Endothelial cell of umbilical vein (primary cell): ENCODE data around the gene PUS10. TPM values are rescaled to one million over a fixed set of nuclear protein-coding genes. Genes with fewer than 3 reads are reported as not detected.

Experiments
- BruUV-seq: library from RNA; stranded (reverse); fragments of 400-500 nt; replicated peaks from 2 replicates; lab custom pipeline; 2021; lab: Mats Ljungman, UMichigan
- CTCF ChIA-PET: fragments of 300-600, 350-600 bp; sonication (Branson Sonifier 250); formaldehyde crosslinking; loops from one replicate; lab custom pipeline; 2021; ENCODE audit warnings: antibody characterized with exemption, inconsistent platforms; lab: Charles Lee
- POLR2A ChIA-PET: fragments of 300-600, 350-600 bp; sonication (Branson Sonifier 250); formaldehyde crosslinking; loops from one replicate; lab custom pipeline; 2021; ENCODE audit warnings: antibody characterized with exemption, inconsistent platforms; lab: Charles Lee
- DNase-seq: peaks from one replicate; pipeline ENCODE4 v3.0.0-alpha.2; 2011; ENCODE audit warnings: low read depth, low spot score
- FAIRE-seq: peaks from 2 replicates; lab custom pipeline; 2011; peaks lifted over from hg19 to GRCh38; lab: Jason Lieb, UNC
- H2AFZ ChIP-seq: 2 replicates; pipeline ENCODE4 v1.6.0; 2012; ENCODE audit warnings: low read depth, low read length, control low read depth, inconsistent platforms
- H3K27ac ChIP-seq: 2 replicates; pipeline ENCODE4 v1.5.1; 2011; ENCODE audit warnings: low read depth, mild to moderate bottlenecking, control low read depth, low read length, moderate library complexity; ENCODE audit not compliant: insufficient read depth
- H3K27me3 ChIP-seq, 2 experiments: 2 replicates each; pipeline versions ENCODE4 v1.6.0 to v1.6.1; 2011; ENCODE audit warnings: low read length in 2 of 2, mixed read lengths in 1 of 2; ENCODE audit not compliant: control insufficient read depth in 2 of 2, insufficient read depth in 2 of 2
- H3K36me3 ChIP-seq, 2 experiments: 2 replicates in 1 of 2; 3 replicates in 1 of 2; pipeline ENCODE4 v1.5.1; 2011; ENCODE audit warnings: low read length in 2 of 2, mild to moderate bottlenecking in 1 of 2, moderate library complexity in 1 of 2; ENCODE audit not compliant: control insufficient read depth in 2 of 2, insufficient read depth in 2 of 2; ENCODE audit errors: extremely low read depth in 1 of 2
- H3K4me1 ChIP-seq: 3 replicates; pipeline ENCODE4 v1.5.1; 2011; ENCODE audit warnings: mild to moderate bottlenecking, low read length; ENCODE audit not compliant: control insufficient read depth, insufficient read depth; ENCODE audit errors: extremely low read depth
- H3K4me2 ChIP-seq: 2 replicates; pipeline ENCODE4 v1.6.1; 2011; ENCODE audit warnings: low read length, control low read depth, mixed read lengths; ENCODE audit not compliant: insufficient read depth
- H3K4me3 ChIP-seq, 3 experiments: fragments of 200-600 bp in 1 of 3; sonication (generic), shearing (Covaris generic) in 1 of 3; replicated peaks in 1 of 3; 2 replicates each; pipeline ENCODE4 v1.5.1; 2011 to 2016; ENCODE audit warnings: control low read depth in 3 of 3, low read length in 3 of 3, mild to moderate bottlenecking in 2 of 3, inconsistent platforms in 1 of 3, low read depth in 1 of 3, moderate library complexity in 1 of 3; ENCODE audit not compliant: insufficient read depth in 1 of 3
- H3K79me2 ChIP-seq: 2 replicates; pipeline ENCODE4 v1.6.0; 2012; ENCODE audit warnings: low read length, inconsistent platforms; ENCODE audit not compliant: control insufficient read depth, insufficient read depth
- H3K9ac ChIP-seq: replicated peaks from 2 replicates; pipeline ENCODE3; 2011; ENCODE audit warnings: low read length, control low read depth; ENCODE audit not compliant: insufficient read depth; ENCODE audit errors: extremely low read depth
- H3K9me1 ChIP-seq: replicated peaks from 3 replicates; pipeline ENCODE4 v1.6.0; 2011; ENCODE audit warnings: mild to moderate bottlenecking, low read length; ENCODE audit not compliant: control insufficient read depth, insufficient read depth; ENCODE audit errors: extremely low read depth
- H3K9me3 ChIP-seq: replicated peaks from 2 replicates; pipeline ENCODE4 v1.5.1; 2012; ENCODE audit warnings: low read length, inconsistent platforms; ENCODE audit not compliant: control insufficient read depth, insufficient read depth
- H4K20me1 ChIP-seq: replicated peaks from 2 replicates; pipeline ENCODE3; 2011; ENCODE audit warnings: mild to moderate bottlenecking, low read length; ENCODE audit not compliant: control insufficient read depth, insufficient read depth; ENCODE audit errors: extremely low read depth
- CTCF ChIP-seq, 2 donors: IDR thresholded peaks; 1 replicate in 1 of 2; 2 replicates in 1 of 2; pipeline ENCODE4 v1.5.1; 2011; ENCODE audit warnings: low read length in 2 of 2, mild to moderate bottlenecking in 2 of 2, moderate library complexity in 2 of 2, control low read depth in 1 of 2, inconsistent platforms in 1 of 2, low read depth in 1 of 2; ENCODE audit not compliant: insufficient read depth in 1 of 2; ENCODE audit errors: extremely low read depth in 1 of 2
- FOS ChIP-seq: IDR thresholded peaks from 2 replicates; pipeline ENCODE4 v1.6.1; 2011; ENCODE audit warnings: mild to moderate bottlenecking, low read length, moderate library complexity, borderline replicate concordance; ENCODE audit not compliant: insufficient read depth
- GATA2 ChIP-seq: IDR thresholded peaks from 2 replicates; pipeline ENCODE4 v1.7.0; 2011; ENCODE audit warnings: low read depth, mild to moderate bottlenecking, moderate library complexity, mixed read lengths, low read length; ENCODE audit not compliant: insufficient read length, insufficient read depth
- JUN ChIP-seq: IDR thresholded peaks from 2 replicates; pipeline ENCODE4 v1.6.1; 2011; ENCODE audit warnings: borderline replicate concordance, low read depth; ENCODE audit not compliant: insufficient read length, insufficient read depth
- MAX ChIP-seq: IDR thresholded peaks from 2 replicates; pipeline ENCODE4 v1.6.1; 2011; ENCODE audit not compliant: insufficient read depth, insufficient read length
- MYC ChIP-seq: IDR thresholded peaks from one replicate; pipeline ENCODE4 v1.6.1; 2011; ENCODE audit warnings: mild to moderate bottlenecking, low read depth, low read length
- POLR2AphosphoS5 ChIP-seq: IDR thresholded peaks from 2 replicates; pipeline ENCODE4 v1.6.1; 2012; ENCODE audit warnings: low read depth, mild to moderate bottlenecking, control low read depth, low read length, moderate library complexity; ENCODE audit not compliant: insufficient read depth
- dilution Hi-C: fragments of 300-500 bp; cut with MboI; formaldehyde crosslinking; loops from one replicate; pipeline ENCODE4 v1.15.0; 2019; ENCODE audit warnings: low sequenced_read_pairs; ENCODE audit not compliant: extremely low pct_ligation_motif_present
- intact Hi-C: fragments of 100-400 bp; cut with micrococcal nuclease; formaldehyde crosslinking; loops from one replicate; pipeline ENCODE4 v1.10.0; 2022
- polyA plus RNA-seq, 4 experiments: library from polyadenylated mRNA; depleted of rRNA in 3 of 4; stranded (reverse) in 3 of 4; unstranded in 1 of 4; fragments of >200 nt; gene quantifications; 2 replicates each; pipeline versions ENCODE4 v1.2.1 to v1.2.3, GENCODE V29; 2011 to 2012; ENCODE audit warnings: missing spikeins in 1 of 4
- total RNA-seq: library from RNA; stranded (reverse); gene quantifications from 2 replicates; pipeline ENCODE4 v1.2.3, GENCODE V29; 2021

PUS10 gene
- total and polyA plus RNA-seq, 2 donors (not counting 3 experiments of a cell fraction or from before 2014, with no cell fraction given) = 3.7 to 10.3 TPM

GRCh38 chr2:60958361-60958760 is 59.7 kb downstream of the PUS10 start:
- peak overlapping the region; percentile 53 for H2AFZ ChIP-seq
- intact Hi-C loops = no loop called here

More at GRCh38 chr2:60958361-60958760, 59.7 kb downstream of the PUS10 start:
- no peak overlapping the region for H3K9ac ChIP-seq
- ChIA-PET POLR2A (no interaction called here), CTCF (interaction anchor here (0.8 to 1.8 kb wide), 4 partner anchors 10 to 153 kb away, joined by 3 to 4 read pairs (median 4); no protein-coding TSS in a partner anchor)
- TF ChIP-seq FOS (no peak), JUN (no peak), MYC (no peak), CTCF (IDR thresholded peaks at IDR 0.05; ENCODE audit: extremely low read depth in 1 of 2, insufficient read depth in 1 of 2, low read depth in 1 of 2, low read length in 2 of 2) (no peak), GATA2 (no peak), POLR2AphosphoS5 (no peak), MAX (no peak)
- peaks cover 19% of the 10 kb centered on the region for H3K4me1 ChIP-seq
- H3K36me3 ChIP-seq = peaks cover 0 to 2% of the 10 kb centered on the region in 2 experiments
- no peaks in the 10 kb centered on the region for H3K9me1 ChIP-seq
- TSS peak; percentile 92 for BruUV-seq
- no peaks in the 10 kb centered on the region for H3K27me3 ChIP-seq
- H4K20me1 ChIP-seq = no peaks in the 10 kb centered on the region
- DNase-seq (peak; percentile 23), FAIRE-seq (no peak)
- H3K9me3 ChIP-seq = no peaks in the 10 kb centered on the region
- dilution Hi-C loops = no loop called here
- H3K79me2 ChIP-seq = no peaks in the 10 kb centered on the region
- peak overlapping the region; percentile 90 for H3K27ac ChIP-seq
- H3K4me3 ChIP-seq = no peak overlapping the region
- no peak overlapping the region for H3K4me2 ChIP-seq
